Neural progenitor cell (in vitro differentiated cells): Measurements from ENCODE around the gene PROSER2. TPM values are rescaled to one million over a fixed set of nuclear protein-coding genes. Genes with fewer than 3 reads are reported as not detected.
A peak's percentile ranks its signal among the peaks of the same experiment; 100 is the strongest.
"Not testable (repeated sequence)": the region's sequence is repeated elsewhere in the genome, so short reads cannot be mapped to it uniquely, and the experiment has no call there.

ENCODE experiments used
- DNase-seq: peaks from one replicate; pipeline ENCODE4 v3.0.0-alpha.2; 2016; ENCODE audit warnings: low spot score
- H2AFZ ChIP-seq: fragments of 200-600 bp; sonication (generic); replicated peaks from 2 replicates; pipeline ENCODE4 v1.6.1; 2016; ENCODE audit warnings: antibody characterized with exemption
- H3F3A ChIP-seq: fragments of 200-600 bp; sonication (generic); 2 replicates; pipeline ENCODE4 v1.6.1; 2016; ENCODE audit warnings: antibody characterized with exemption, low read depth
- H3K27ac ChIP-seq: fragments of 200-600 bp; sonication (generic); 2 replicates; pipeline ENCODE4 v1.5.1; 2016; ENCODE audit warnings: mild to moderate bottlenecking
- H3K27me3 ChIP-seq: fragments of 200-600 bp; sonication (generic); 2 replicates; pipeline ENCODE4 v1.6.1; 2016; ENCODE audit warnings: mild to moderate bottlenecking, moderate library complexity
- H3K36me3 ChIP-seq: fragments of 200-600 bp; sonication (generic); 2 replicates; pipeline ENCODE4 v1.5.1; 2016
- H3K4me1 ChIP-seq: fragments of 200-600 bp; sonication (generic); 2 replicates; pipeline ENCODE4 v1.6.1; 2016; ENCODE audit warnings: mixed run types
- H3K4me2 ChIP-seq: fragments of 200-600 bp; sonication (generic); 2 replicates; pipeline ENCODE4 v1.6.1; 2016
- H3K4me3 ChIP-seq: fragments of 200-600 bp; sonication (generic); 2 replicates; pipeline ENCODE4 v1.5.1; 2016
- H3K79me2 ChIP-seq: fragments of 200-600 bp; sonication (generic); 2 replicates; pipeline ENCODE4 v1.6.1; 2016; ENCODE audit warnings: low read depth
- H3K9ac ChIP-seq: fragments of 200-600 bp; sonication (generic); 2 replicates; pipeline ENCODE4 v1.6.1; 2016
- H3K9me3 ChIP-seq: fragments of 200-600 bp; sonication (generic); 2 replicates; pipeline ENCODE4 v1.5.1; 2016; ENCODE audit warnings: low read depth
- H4K20me1 ChIP-seq: fragments of 200-600 bp; sonication (generic); 2 replicates; pipeline ENCODE4 v1.6.1; 2016; ENCODE audit warnings: low read depth
- H3K27ac Mint-ChIP-seq: 3 replicates; pipeline ENCODE4 v1.8.0; 2021; ENCODE audit warnings: mixed read lengths
- H3K27me3 Mint-ChIP-seq: 2 replicates; pipeline ENCODE4 v1.8.0; 2022; ENCODE audit warnings: low read depth, mild to moderate bottlenecking, inconsistent platforms, moderate library complexity, mixed read lengths; ENCODE audit not compliant: insufficient read depth
- H3K36me3 Mint-ChIP-seq: 3 replicates; pipeline ENCODE4 v1.8.0; 2021; ENCODE audit warnings: mixed read lengths
- H3K4me1 Mint-ChIP-seq: 3 replicates; pipeline ENCODE4 v1.8.0; 2021; ENCODE audit warnings: mixed read lengths
- H3K4me3 Mint-ChIP-seq: 3 replicates; pipeline ENCODE4 v1.8.0; 2021; ENCODE audit warnings: mild to moderate bottlenecking, moderate library complexity, mixed read lengths
- H3K9me3 Mint-ChIP-seq: 3 replicates; pipeline ENCODE4 v1.8.0; 2020; ENCODE audit warnings: mixed read lengths
- CTCF ChIP-seq: fragments of 200-600 bp; sonication (generic); IDR thresholded peaks from 2 replicates; pipeline ENCODE4 v1.5.1; 2017; ENCODE audit warnings: antibody characterized with exemption, mild to moderate bottlenecking
- EZH2 ChIP-seq: fragments of 200-600 bp; sonication (generic); IDR thresholded peaks from 2 replicates; pipeline ENCODE4 v1.6.1; 2017; ENCODE audit warnings: antibody characterized with exemption, mild to moderate bottlenecking, moderate library complexity
- EZH2phosphoT487 ChIP-seq: fragments of 200-600 bp; sonication (generic); IDR thresholded peaks from 2 replicates; pipeline ENCODE4 v1.6.1; 2017; ENCODE audit warnings: antibody characterized with exemption
- total RNA-seq: library from RNA; depleted of rRNA; stranded (reverse); fragments of >200 nt; gene quantifications from 2 replicates; pipeline ENCODE4 v1.2.3, GENCODE V29; 2015; ENCODE audit warnings: low replicate concordance

Gene PROSER2
- total RNA-seq, 1 donor from 2014 or later, result 2.3 TPM

DNA sequence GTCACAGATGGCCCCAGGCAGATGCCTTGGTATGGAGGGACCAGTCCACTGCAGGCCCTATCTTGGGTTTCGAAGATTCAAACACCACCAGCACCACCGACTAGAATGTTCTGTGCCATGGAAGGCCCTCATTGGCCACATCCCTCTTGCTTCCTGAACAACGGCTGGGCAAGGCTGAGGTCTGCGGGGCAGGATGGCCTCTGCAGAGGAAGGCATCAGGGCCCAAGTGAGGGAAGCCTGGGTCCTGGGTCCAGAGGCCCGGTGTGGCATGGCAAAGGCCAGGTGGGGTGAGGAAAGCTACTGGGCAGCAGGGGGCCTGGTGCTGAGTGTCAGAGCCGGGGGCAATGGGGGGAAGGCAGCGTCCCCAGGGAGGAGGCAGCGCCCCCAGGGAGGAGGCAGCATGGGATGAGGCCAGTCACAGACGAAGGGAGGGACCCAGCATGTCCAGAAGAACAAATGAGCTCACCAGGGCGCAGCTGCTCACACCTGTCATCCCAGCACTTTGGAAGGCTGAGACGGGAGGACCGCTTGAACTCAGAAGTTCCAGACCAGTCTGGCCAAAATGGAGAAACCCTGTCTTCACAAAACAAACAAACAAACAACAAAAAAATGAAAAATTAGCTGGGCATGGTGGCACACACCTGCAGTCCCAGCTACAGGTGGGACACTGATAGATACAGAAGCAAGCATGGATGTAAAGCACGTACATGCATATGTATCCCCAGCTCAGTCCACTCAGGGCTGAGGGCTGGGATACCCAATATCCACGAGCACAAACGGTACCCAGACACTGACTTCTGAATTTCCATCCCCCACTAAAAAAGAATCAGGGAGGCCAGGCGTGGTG, 64.4 kb downstream of the PROSER2 start:
- Mint-ChIP-seq H3K4me1 (peaks cover 4% of the 10 kb centered on the region), H3K27me3 (peaks cover 5% of the 10 kb centered on the region), H3K4me3 (peak overlapping the region; percentile 64), H3K9me3 (no peaks in the 10 kb centered on the region), H3K36me3 (no peaks in the 10 kb centered on the region), H3K27ac (no peak overlapping the region)
- Histone ChIP-seq H3K4me1 (no peaks in the 10 kb centered on the region), H3K9ac (no peak overlapping the region), H3F3A (no peaks in the 10 kb centered on the region), H3K27ac (no peak overlapping the region), H2AFZ (no peak overlapping the region), H4K20me1 (no peaks in the 10 kb centered on the region), H3K4me2 (no peak overlapping the region), H3K4me3 (no peak overlapping the region), H3K36me3 (no peaks in the 10 kb centered on the region), H3K79me2 (no peaks in the 10 kb centered on the region), H3K27me3 (no peaks in the 10 kb centered on the region), H3K9me3 (no peaks in the 10 kb centered on the region)
- TF ChIP-seq EZH2 (no peak), EZH2phosphoT487 (no peak), CTCF (no peak)
- DNase-seq, result no peak

- not testable (repeated sequence) for H2AFZ ChIP-seq, H3K27ac Mint-ChIP-seq, H3K27ac ChIP-seq, H3K9me3 ChIP-seq, H4K20me1 ChIP-seq, H3K36me3 ChIP-seq, H3K4me3 Mint-ChIP-seq, H3K4me3 ChIP-seq, H3K9ac ChIP-seq, H3K36me3 Mint-ChIP-seq, DNase-seq, H3K27me3 Mint-ChIP-seq, H3K9me3 Mint-ChIP-seq, H3K27me3 ChIP-seq, H3K79me2 ChIP-seq, H3K4me1 Mint-ChIP-seq, H3F3A ChIP-seq, H3K4me2 ChIP-seq, H3K4me1 ChIP-seq
Measured at GRCh38 chr10:11889263-11889662, 66.1 kb downstream of the PROSER2 start.

GRCh38 chr10:11891776-11892486, 68.8 kb downstream of the PROSER2 start:
- Mint-ChIP-seq H3K27me3 (peaks cover 5% of the 10 kb centered on the region), H3K4me1 (no peaks in the 10 kb centered on the region), H3K9me3 (no peaks in the 10 kb centered on the region), H3K27ac (peak overlapping the region; percentile 69), H3K4me3 (no peak overlapping the region), H3K36me3 (no peaks in the 10 kb centered on the region)
- no peaks in the 10 kb centered on the region for H3K36me3 ChIP-seq
- H3K9me3 ChIP-seq, result no peaks in the 10 kb centered on the region
- no peak overlapping the region for H3K27ac ChIP-seq
- H4K20me1 ChIP-seq, result no peaks in the 10 kb centered on the region
- H3K4me2 ChIP-seq, result no peak overlapping the region
- H3K9ac ChIP-seq, result no peak overlapping the region
- TF ChIP-seq EZH2 (no peak), CTCF (no peak), EZH2phosphoT487 (no peak)
- H2AFZ ChIP-seq, result peak overlapping the region; percentile 37
- H3K27me3 ChIP-seq, result no peaks in the 10 kb centered on the region
- H3F3A ChIP-seq, result no peaks in the 10 kb centered on the region
- no peaks in the 10 kb centered on the region for H3K79me2 ChIP-seq
- H3K4me3 ChIP-seq, result no peak overlapping the region
- DNase-seq, result no peak
- no peaks in the 10 kb centered on the region for H3K4me1 ChIP-seq
